ENCODE results near the gene ZNF469. TPM values are rescaled to one million over a fixed set of nuclear protein-coding genes. Genes with fewer than 3 reads are reported as not detected.

ZNF469 gene
- total and polyA plus RNA-seq, 2 donors (not counting 3 experiments of a cell fraction or from before 2014, with no cell fraction given) = 0.90 to 5.7 TPM

DNA sequence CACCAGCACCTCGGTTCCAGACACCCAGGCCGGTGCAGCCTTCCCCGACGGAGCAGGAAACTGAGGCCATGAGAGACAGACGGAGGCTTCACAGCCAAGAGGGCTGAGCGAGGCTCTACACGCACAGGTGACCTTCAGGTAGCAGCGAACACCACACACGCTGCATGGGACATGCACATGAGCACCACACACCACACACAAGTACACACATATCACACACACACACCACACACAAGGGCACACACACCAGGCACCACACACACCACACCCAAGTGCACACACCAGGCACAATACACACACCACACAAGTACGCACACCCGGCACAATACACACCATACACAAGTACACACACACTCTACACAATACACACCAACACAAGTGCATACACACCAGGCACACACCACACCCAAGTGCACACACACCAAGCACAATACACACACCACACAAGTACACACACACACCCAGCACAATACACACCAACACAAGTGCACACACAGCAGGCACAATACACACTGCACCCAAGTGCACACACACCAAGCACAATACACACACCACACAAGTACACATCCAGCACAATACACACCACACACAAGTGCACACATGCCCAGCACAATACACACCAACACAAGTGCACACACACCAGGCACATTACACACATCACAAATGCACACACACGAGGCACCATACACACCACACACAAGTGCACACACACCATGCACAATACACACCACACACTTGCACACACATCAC is 33.4 kb upstream of the ZNF469 start:
- Histone ChIP-seq H2AFZ (ENCODE audit: low read depth, low read length) (no peak overlapping the region), H4K20me1 (replicated peaks; ENCODE audit: control insufficient read depth, extremely low read depth, insufficient read depth, low read length) (no peaks in the 10 kb centered on the region), H3K4me1 (ENCODE audit: control insufficient read depth, extremely low read depth, insufficient read depth, low read length) (no peaks in the 10 kb centered on the region), H3K4me3 (replicated peaks in 1 of 3; ENCODE audit: insufficient read depth in 1 of 3, low read depth in 1 of 3, low read length in 3 of 3) (no peak overlapping the region), H3K9ac (replicated peaks; ENCODE audit: extremely low read depth, insufficient read depth, low read length) (no peak overlapping the region), H3K9me3 (replicated peaks; ENCODE audit: control insufficient read depth, insufficient read depth, low read length) (no peaks in the 10 kb centered on the region), H3K9me1 (replicated peaks; ENCODE audit: control insufficient read depth, extremely low read depth, insufficient read depth, low read length) (no peaks in the 10 kb centered on the region), H3K4me2 (ENCODE audit: insufficient read depth, low read length) (no peak overlapping the region), H3K27ac (ENCODE audit: insufficient read depth, low read depth, low read length) (no peak overlapping the region), H3K36me3 (ENCODE audit: control insufficient read depth in 2 of 2, extremely low read depth in 1 of 2, insufficient read depth in 2 of 2, low read length in 2 of 2) (no peaks in the 10 kb centered on the region), H3K79me2 (ENCODE audit: control insufficient read depth, insufficient read depth, low read length) (no peaks in the 10 kb centered on the region), H3K27me3 (ENCODE audit: control insufficient read depth in 2 of 2, insufficient read depth in 2 of 2, low read length in 2 of 2) (no peaks in the 10 kb centered on the region)
- no TSS peak for BruUV-seq (replicated peaks)
- dilution Hi-C loops (cut with MboI; ENCODE audit: extremely low pct_ligation_motif_present, low sequenced_read_pairs) = no loop called here
- intact Hi-C loops (cut with micrococcal nuclease) = no loop called here
- TF ChIP-seq POLR2AphosphoS5 (IDR thresholded peaks at IDR 0.05; ENCODE audit: insufficient read depth, low read depth, low read length) (no peak), EZH2 (IDR thresholded peaks at IDR 0.05; ENCODE audit: borderline replicate concordance, low read depth, low read length, severe bottlenecking) (no peak), POLR2A (IDR thresholded peaks at IDR 0.05; ENCODE audit: low read depth, low read length) (no peak), JUN (IDR thresholded peaks at IDR 0.05; ENCODE audit: borderline replicate concordance, insufficient read depth, insufficient read length, low read depth) (no peak), CTCF (IDR thresholded peaks at IDR 0.05; ENCODE audit: extremely low read depth in 1 of 2, insufficient read depth in 1 of 2, low read depth in 1 of 2, low read length in 2 of 2) (no peak), MYC (IDR thresholded peaks at IDR 0.05; ENCODE audit: low read depth, low read length) (no peak), FOS (IDR thresholded peaks at IDR 0.05; ENCODE audit: borderline replicate concordance, insufficient read depth, low read length) (no peak), GATA2 (IDR thresholded peaks at IDR 0.05; ENCODE audit: insufficient read depth, insufficient read length, low read depth, low read length) (no peak)
- TF ChIP-seq, protein P1, sequence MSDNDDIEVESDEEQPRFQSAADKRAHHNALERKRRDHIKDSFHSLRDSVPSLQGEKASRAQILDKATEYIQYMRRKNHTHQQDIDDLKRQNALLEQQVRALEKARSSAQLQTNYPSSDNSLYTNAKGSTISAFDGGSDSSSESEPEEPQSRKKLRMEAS (IDR thresholded peaks at IDR 0.05; ENCODE audit: insufficient read depth, insufficient read length) = no peak
- ChIA-PET POLR2A (no interaction called here), CTCF (no interaction called here)
- no peak for FAIRE-seq
- DNase-seq (ENCODE audit: low read depth, low spot score) = no peak
